ENCODE data around the gene MAGEA8.
"Not testable (repeated sequence)": the region's sequence is repeated elsewhere in the genome, so short reads cannot be mapped to it uniquely, and the experiment has no call there.

The MAGEA8 gene

GRCh38 chrX:149903889-149904748 lies 23.1 kb downstream of the MAGEA8 start:
- DNase-seq (ENCODE audit: extremely low read depth in 1 of 2, low read depth in 1 of 2) = no peak

- DNase-seq (ENCODE audit: extremely low read depth in 1 of 2, low read depth in 1 of 2) = no peak
These were observed 27.3 kb downstream of the MAGEA8 start for GRCh38 chrX:149908308-149908707.

DNA sequence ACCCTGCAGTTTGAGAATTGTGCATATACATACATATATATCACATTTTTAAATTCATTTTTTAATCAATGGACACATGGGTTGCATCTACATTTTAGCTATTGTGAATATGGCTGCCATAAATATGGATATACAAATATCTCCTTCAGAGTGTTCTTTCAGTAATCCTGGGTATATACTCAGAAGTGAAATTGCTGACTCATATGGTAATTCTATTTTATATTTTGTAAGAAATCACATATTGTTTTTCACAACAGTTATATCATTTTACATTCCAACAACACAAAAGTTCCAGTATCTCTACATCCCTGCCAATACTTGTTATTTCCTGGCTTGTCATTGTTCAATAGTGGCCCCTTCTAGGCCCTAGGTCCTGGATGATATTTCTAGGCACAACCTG lies 27.7 kb downstream of the MAGEA8 start:
- DNase-seq (ENCODE audit: extremely low read depth in 1 of 2, low read depth in 1 of 2) = no peak

GRCh38 chrX:149909324-149910177 lies 28.6 kb downstream of the MAGEA8 start:
- no peak for DNase-seq (ENCODE audit: extremely low read depth in 1 of 2, low read depth in 1 of 2)

DNA sequence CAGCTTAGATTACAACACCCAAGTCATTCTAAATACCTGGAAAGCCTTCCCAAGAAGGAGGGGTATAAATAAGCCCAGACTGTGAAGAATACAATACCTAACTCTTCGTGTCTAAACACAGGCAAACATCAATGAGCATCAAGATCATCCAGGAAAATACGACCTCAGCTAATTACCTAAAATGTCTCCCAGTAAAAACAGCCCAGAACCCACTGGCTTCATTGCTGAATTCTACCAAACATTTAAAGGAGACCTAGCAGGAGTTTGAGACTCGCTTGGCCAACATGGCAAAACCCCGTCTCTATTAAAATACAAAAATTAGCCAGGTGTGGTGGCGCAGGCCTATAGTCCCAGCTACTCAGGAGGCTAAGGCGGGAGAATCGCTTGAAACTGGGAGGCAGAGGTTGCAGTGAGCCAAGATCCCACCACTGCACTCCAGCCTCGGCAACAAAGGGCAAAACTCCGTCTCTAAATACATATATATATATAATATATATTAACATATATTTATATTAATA lies 29.3 kb downstream of the MAGEA8 start:
- no peak for DNase-seq (ENCODE audit: extremely low read depth in 1 of 2, low read depth in 1 of 2)

GRCh38 chrX:149916745-149917392 lies 35.9 kb downstream of the MAGEA8 start:
- no peak for DNase-seq (ENCODE audit: extremely low read depth in 1 of 2, low read depth in 1 of 2)

DNA sequence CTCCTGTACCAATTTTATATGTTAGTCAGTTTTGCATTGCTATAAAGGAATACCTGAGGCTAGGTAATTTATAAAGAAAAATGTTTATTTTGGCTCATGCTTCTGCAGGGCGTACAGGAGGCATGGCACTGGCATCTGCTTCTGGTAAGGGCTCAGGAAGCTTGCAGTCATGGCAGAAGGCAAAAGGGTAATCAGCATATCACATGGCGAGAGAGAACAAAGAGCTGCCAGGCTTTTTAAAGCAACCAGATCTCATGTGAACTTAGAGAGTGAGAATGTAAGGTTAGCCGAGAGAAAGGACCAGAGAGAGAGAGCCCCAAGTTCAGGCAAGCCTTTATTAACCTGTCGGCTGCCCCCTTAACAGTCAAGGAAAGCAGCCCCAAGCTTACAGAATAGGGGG lies 42.9 kb downstream of the MAGEA8 start:
- DNase-seq (ENCODE audit: extremely low read depth in 1 of 2, low read depth in 1 of 2) = not testable (repeated sequence)

DNA sequence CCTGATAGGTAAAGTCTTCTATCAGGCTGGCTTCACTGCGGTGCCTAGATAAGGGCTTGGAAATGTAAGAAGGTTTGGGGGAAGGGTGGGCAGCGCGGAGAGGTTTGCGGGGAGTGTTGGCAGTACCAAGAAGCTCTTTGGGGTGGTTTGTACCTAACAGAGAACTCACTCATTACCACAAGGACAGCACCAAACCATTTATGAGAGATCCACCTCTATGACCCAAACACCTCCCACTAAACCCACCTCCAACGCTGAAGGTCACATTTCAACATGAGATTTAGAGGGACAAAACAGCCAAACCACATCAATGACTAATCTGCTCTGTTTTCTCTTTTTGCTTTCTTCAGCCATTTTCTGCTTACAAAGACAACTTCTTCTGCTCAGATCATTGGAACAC lies 43.5 kb downstream of the MAGEA8 start:
- DNase-seq (ENCODE audit: extremely low read depth in 1 of 2, low read depth in 1 of 2) = not testable (repeated sequence)

GRCh38 chrX:149927245-149927963 lies 46.4 kb downstream of the MAGEA8 start:
- DNase-seq (ENCODE audit: extremely low read depth in 1 of 2, low read depth in 1 of 2) = not testable (repeated sequence)

DNA sequence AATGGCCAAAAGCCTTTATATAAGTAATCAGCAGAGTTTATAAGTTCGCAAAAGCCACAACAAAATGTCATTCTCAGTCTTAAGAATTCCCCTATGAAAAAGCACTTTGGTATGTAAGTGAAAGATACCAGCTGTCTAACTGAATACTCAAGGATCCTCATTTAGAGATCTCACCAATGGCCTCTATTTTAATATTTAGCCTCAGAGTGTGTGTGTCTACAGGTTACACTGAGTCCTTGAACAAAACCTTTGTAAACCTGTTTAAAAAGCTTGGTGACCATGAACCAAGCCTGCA lies 46.9 kb downstream of the MAGEA8 start:
- not testable (repeated sequence) for DNase-seq (ENCODE audit: extremely low read depth in 1 of 2, low read depth in 1 of 2)

DNA sequence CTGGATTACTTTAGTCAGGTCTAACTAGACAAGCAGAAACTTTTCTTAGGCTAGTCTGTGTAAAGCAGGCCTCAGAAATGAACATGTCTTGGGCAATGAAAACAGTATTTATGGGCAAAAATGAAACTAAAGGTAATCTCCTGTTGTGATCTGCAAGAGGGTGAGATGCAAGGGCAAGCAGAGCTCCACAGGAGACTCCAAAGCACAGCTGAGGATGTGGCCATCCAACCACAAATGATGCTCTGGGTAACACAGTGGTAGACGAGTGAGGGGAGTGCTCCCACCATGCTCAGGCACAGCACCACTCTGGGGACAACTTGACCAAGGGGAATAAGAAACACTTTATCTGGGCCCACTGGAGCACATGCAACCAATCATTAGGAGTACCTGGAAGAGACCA lies 47.7 kb downstream of the MAGEA8 start:
- not testable (repeated sequence) for DNase-seq (ENCODE audit: extremely low read depth in 1 of 2, low read depth in 1 of 2)

- DNase-seq (ENCODE audit: extremely low read depth in 1 of 2, low read depth in 1 of 2) = not testable (repeated sequence)
These were observed 48.4 kb downstream of the MAGEA8 start, which contains the start of gene HSFX4 for GRCh38 chrX:149929400-149929799. Gene HSFX4 (plus strand): TSS chrX:149929573. CDS start chrX:149929645, 72 bp downstream.

DNA sequence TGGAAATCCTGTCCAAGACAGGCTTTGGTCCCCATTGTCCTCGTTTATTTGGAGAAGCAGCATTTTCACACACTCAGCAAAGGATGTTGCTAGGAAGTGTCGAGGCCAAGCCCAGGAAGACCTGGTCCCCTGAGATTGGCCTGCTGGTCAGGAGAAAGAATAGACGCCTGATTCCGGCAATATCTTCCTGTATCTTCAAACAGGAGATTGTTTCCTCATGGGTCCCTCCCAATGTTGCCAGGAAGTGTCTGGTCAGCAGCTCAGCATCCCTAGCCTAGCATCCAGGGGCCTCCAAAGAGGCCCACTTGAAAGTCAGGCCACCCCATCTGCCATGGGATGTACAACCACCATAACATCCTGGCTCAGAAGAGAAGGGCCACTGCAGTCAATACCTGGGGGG lies 50.4 kb downstream of the MAGEA8 start:
- not testable (repeated sequence) for DNase-seq (ENCODE audit: extremely low read depth in 1 of 2, low read depth in 1 of 2)

GRCh38 chrX:149932150-149932549 lies 51.2 kb downstream of the MAGEA8 start:
- not testable (repeated sequence) for DNase-seq (ENCODE audit: extremely low read depth in 1 of 2, low read depth in 1 of 2)

GRCh38 chrX:149932970-149933369 lies 52.0 kb downstream of the MAGEA8 start:
- DNase-seq (ENCODE audit: extremely low read depth in 1 of 2, low read depth in 1 of 2) = not testable (repeated sequence)

GRCh38 chrX:149933547-149933946 lies 52.6 kb downstream of the MAGEA8 start:
- DNase-seq (ENCODE audit: extremely low read depth in 1 of 2, low read depth in 1 of 2) = not testable (repeated sequence)
